B cell (primary cell): ENCODE results near the gene ARHGEF7. TPM values are rescaled to one million over a fixed set of nuclear protein-coding genes. Genes with fewer than 3 reads are reported as not detected.

ENCODE experiments used
- ATAC-seq: fragments of 200-7000 bp; cut with Tn5 transposase; one replicate; pipeline ENCODE4 v1.10.0; 2021; ENCODE audit warnings: low read depth, mild to moderate bottlenecking, moderate number of reproducible peaks, moderate library complexity
- CTCF ChIA-PET: fragments of 350-600 bp; sonication (Branson Sonifier 250); formaldehyde crosslinking; loops from one replicate; lab custom pipeline; 2021; ENCODE audit warnings: antibody characterized with exemption, inconsistent platforms; lab: Charles Lee
- POLR2A ChIA-PET: fragments of 350-600 bp; sonication (Branson Sonifier 250); formaldehyde crosslinking; loops from one replicate; lab custom pipeline; 2021; ENCODE audit warnings: antibody characterized with exemption; lab: Charles Lee
- DNase-seq: peaks from one replicate; pipeline ENCODE4 v3.0.0; 2013
- H2AFZ ChIP-seq: 2 replicates; pipeline ENCODE4 v1.6.1; 2012; ENCODE audit warnings: mild to moderate bottlenecking, low read depth, low read length; ENCODE audit not compliant: insufficient read depth, poor library complexity, severe bottlenecking
- H3K27ac ChIP-seq, 2 donors: 1 replicate in 1 of 2; 2 replicates in 1 of 2; pipeline ENCODE4 v1.5.1; 2012 to 2013; ENCODE audit warnings: low read length in 2 of 2, mild to moderate bottlenecking in 2 of 2, moderate library complexity in 1 of 2
- H3K27me3 ChIP-seq, 4 experiments: fragments of 200-600 bp in 1 of 4; sonication (generic) in 1 of 4; replicated peaks in 1 of 4; 1 replicate in 2 of 4; 2 replicates in 2 of 4; pipeline versions ENCODE4 v1.6.1 to v1.7.0; 2013 to 2016; ENCODE audit warnings: low read length in 3 of 4, mild to moderate bottlenecking in 2 of 4, mixed read lengths in 1 of 4, moderate library complexity in 1 of 4; ENCODE audit not compliant: insufficient read depth in 4 of 4, control insufficient read depth in 3 of 4; ENCODE audit errors: control extremely low read depth in 1 of 4
- H3K36me3 ChIP-seq, 2 experiments: replicated peaks in 1 of 2; 1 replicate in 1 of 2; 2 replicates in 1 of 2; pipeline versions ENCODE4 v1.6.1 to v1.7.1; 2013; ENCODE audit warnings: low read length in 1 of 2; ENCODE audit not compliant: insufficient read depth in 2 of 2, control insufficient read depth in 1 of 2; ENCODE audit errors: control extremely low read depth in 1 of 2, extremely low read depth in 1 of 2
- H3K4me1 ChIP-seq, 2 donors: fragments of 200-600 bp in 1 of 2; sonication (generic) in 1 of 2; 1 replicate in 1 of 2; 2 replicates in 1 of 2; pipeline versions ENCODE4 v1.5.1 to v1.6.1; 2013 to 2017; ENCODE audit warnings: low read length in 2 of 2; ENCODE audit not compliant: control insufficient read depth in 2 of 2, insufficient read depth in 2 of 2
- H3K4me2 ChIP-seq: replicated peaks from 2 replicates; pipeline ENCODE3; 2012; ENCODE audit warnings: mild to moderate bottlenecking, low read depth, low read length; ENCODE audit not compliant: poor library complexity, severe bottlenecking
- H3K4me3 ChIP-seq, 5 experiments: fragments of 200-600 bp in 1 of 5; sonication (generic) in 1 of 5; 1 replicate in 3 of 5; 2 replicates in 2 of 5; pipeline versions ENCODE4 v1.5.1 to v1.7.0; 2011 to 2016; ENCODE audit warnings: low read length in 4 of 5, mild to moderate bottlenecking in 4 of 5, low read depth in 2 of 5, control low read depth in 1 of 5, moderate library complexity in 1 of 5; ENCODE audit not compliant: insufficient read depth in 1 of 5; ENCODE audit errors: control extremely low read depth in 1 of 5, extremely low read depth in 1 of 5
- H3K79me2 ChIP-seq: fragments of 200-600 bp; sonication (generic); one replicate; pipeline ENCODE4 v1.6.0; 2016; ENCODE audit warnings: low read length; ENCODE audit not compliant: control insufficient read depth, insufficient read depth
- H3K9ac ChIP-seq: fragments of 200-600 bp; sonication (generic); 2 replicates; pipeline ENCODE4 v1.6.1; 2017; ENCODE audit warnings: mild to moderate bottlenecking, low read length, moderate library complexity
- H3K9me3 ChIP-seq, 3 donors: one replicate each; pipeline versions ENCODE4 v1.6.1 to v1.7.1; 2013; ENCODE audit warnings: low read length in 2 of 3; ENCODE audit not compliant: control insufficient read depth in 2 of 3, insufficient read depth in 1 of 3; ENCODE audit errors: control extremely low read depth in 1 of 3
- H4K20me1 ChIP-seq: 2 replicates; pipeline ENCODE4 v1.6.0; 2012; ENCODE audit warnings: mild to moderate bottlenecking, low read length; ENCODE audit not compliant: insufficient read depth, control insufficient read depth, poor library complexity, severe bottlenecking
- H3K27ac Mint-ChIP-seq: one replicate; pipeline ENCODE4 v1.8.0; 2021; ENCODE audit warnings: mixed read lengths
- H3K27me3 Mint-ChIP-seq: one replicate; pipeline ENCODE4 v1.8.0; 2021; ENCODE audit warnings: mixed read lengths
- H3K4me1 Mint-ChIP-seq: one replicate; pipeline ENCODE4 v1.8.0; 2021; ENCODE audit warnings: mixed read lengths
- H3K4me3 Mint-ChIP-seq: one replicate; pipeline ENCODE4 v1.8.0; 2021; ENCODE audit warnings: mixed read lengths
- H3K9me3 Mint-ChIP-seq: one replicate; pipeline ENCODE4 v1.8.0; 2022; ENCODE audit warnings: mixed read lengths; ENCODE audit not compliant: insufficient read depth
- CTCF ChIP-seq: fragments of 200-600 bp; IDR thresholded peaks from one replicate; pipeline ENCODE4 v1.8.0; 2022; ENCODE audit warnings: antibody characterized with exemption, mild to moderate bottlenecking
- EZH2 ChIP-seq: IDR thresholded peaks from 2 replicates; pipeline ENCODE4 v1.6.1; 2012; ENCODE audit warnings: borderline replicate concordance, low read depth, mild to moderate bottlenecking, moderate library complexity, low read length; ENCODE audit not compliant: insufficient read depth, poor library complexity, severe bottlenecking
- WGBS: methylation state at CpG from one replicate; pipeline ENCODE4 v1.1.5; 2013; ENCODE audit warnings: missing lambda C conversion rate; ENCODE audit not compliant: insufficient coverage; 5-methylcytosine and 5-hydroxymethylcytosine counted together
- intact Hi-C: fragments of 100-400 bp; cut with micrococcal nuclease; formaldehyde crosslinking; loops from one replicate; pipeline ENCODE4 v1.10.0; 2022
- polyA plus RNA-seq: library from polyadenylated mRNA; depleted of rRNA; stranded (reverse); fragments of >200 nt; gene quantifications from 2 replicates; pipeline ENCODE4 v1.2.3, GENCODE V29; 2012
- total RNA-seq, 2 donors: library from RNA; stranded (reverse); fragments of 120-200 nt in 1 of 2; gene quantifications; 1 replicate in 1 of 2; 2 replicates in 1 of 2; pipeline versions ENCODE4 v1.2.3 to v1.2.4, GENCODE V29; 2013 to 2022

ARHGEF7 gene
- total and polyA plus RNA-seq, 2 donors (not counting 1 experiment from before 2014, with no cell fraction given) = 62.3 to 125 TPM

GRCh38 chr13:111119966-111120365 lies 4.9 kb downstream of the ARHGEF7 start:
- no peaks in the 10 kb centered on the region for H3K79me2 ChIP-seq
- no peaks in the 10 kb centered on the region for H3K9me3 Mint-ChIP-seq
- no peak for TF ChIP-seq EZH2
- no peak for TF ChIP-seq CTCF

GRCh38 chr13:111120422-111120821 lies 5.3 kb downstream of the ARHGEF7 start:
- no peak for DNase-seq
- ATAC-seq = no peak
- no peak overlapping the region for H3K4me3 Mint-ChIP-seq
- H3K9me3 Mint-ChIP-seq = no peaks in the 10 kb centered on the region
- POLR2A ChIA-PET = no interaction called here
- Histone ChIP-seq H3K9me3 (no peaks in the 10 kb centered on the region), H3K4me1 (peaks cover 5 to 6% of the 10 kb centered on the region in 2 donors), H3K27me3 (peaks cover 0 to 26% (median 12%) of the 10 kb centered on the region in 4 experiments), H3K4me3 (no peak overlapping the region), H3K36me3 (no peaks in the 10 kb centered on the region), H4K20me1 (no peaks in the 10 kb centered on the region), H3K9ac (no peak overlapping the region), H3K27ac (no peak overlapping the region), H2AFZ (no peak overlapping the region), H3K4me2 (no peak overlapping the region), H3K79me2 (no peaks in the 10 kb centered on the region)
- CTCF ChIA-PET = no interaction called here
- TF ChIP-seq EZH2 (no peak), CTCF (no peak)
- peaks cover 5% of the 10 kb centered on the region for H3K4me1 Mint-ChIP-seq
- H3K27me3 Mint-ChIP-seq = peaks cover 53% of the 10 kb centered on the region
- 94% methylated on average over 8 of the region's 12 CpGs for WGBS
- no peak overlapping the region for H3K27ac Mint-ChIP-seq
- intact Hi-C loops = no loop called here

More at GRCh38 chr13:111119966-111120365, 4.9 kb downstream of the ARHGEF7 start:
- no peak overlapping the region for H2AFZ ChIP-seq
- peaks cover 5 to 6% of the 10 kb centered on the region in 2 donors for H3K4me1 ChIP-seq
- intact Hi-C loops = no loop called here
- Mint-ChIP-seq H3K4me1 (peaks cover 5% of the 10 kb centered on the region), H3K27ac (no peak overlapping the region), H3K4me3 (no peak overlapping the region), H3K27me3 (peaks cover 48% of the 10 kb centered on the region)
- no peak overlapping the region for H3K4me3 ChIP-seq
- H3K36me3 ChIP-seq = no peaks in the 10 kb centered on the region
- no peak overlapping the region for H3K9ac ChIP-seq
- DNase-seq = no peak
- ATAC-seq = no peak
- no peak overlapping the region for H3K27ac ChIP-seq
- no peaks in the 10 kb centered on the region for H4K20me1 ChIP-seq
- ChIA-PET POLR2A (no interaction called here), CTCF (no interaction called here)
- H3K27me3 ChIP-seq = peaks cover 0 to 26% (median 12%) of the 10 kb centered on the region in 4 experiments
- H3K4me2 ChIP-seq = no peak overlapping the region
- H3K9me3 ChIP-seq = no peaks in the 10 kb centered on the region
